HepG2 (cell line): ENCODE results near the gene SQSTM1. TPM values are rescaled to one million over a fixed set of nuclear protein-coding genes. Genes with fewer than 3 reads are reported as not detected.
A peak's percentile ranks its signal among the peaks of the same experiment; 100 is the strongest.

Experiments used
- AHR ChIP-seq: IDR thresholded peaks from 2 replicates; pipeline ENCODE4 v1.6.1; 2018; ENCODE audit warnings: missing genetic modification reagents, missing compliant biosample characterization
- ELF4 ChIP-seq: sonication (generic); formaldehyde crosslinking; IDR thresholded peaks from 2 replicates; pipeline ENCODE4 v1.5.0; 2020; ENCODE audit warnings: missing genetic modification reagents, mild to moderate bottlenecking, moderate library complexity, borderline replicate concordance
- GABPB1 ChIP-seq: IDR thresholded peaks from 2 replicates; pipeline ENCODE4 v1.6.1; 2016; ENCODE audit warnings: mild to moderate bottlenecking, missing genetic modification reagents, moderate library complexity, missing compliant biosample characterization
- IKZF1 ChIP-seq: fragments of 450-650 bp; IDR thresholded peaks from 2 replicates; pipeline ENCODE4 v1.7.1; 2016
- KLF11 ChIP-seq: IDR thresholded peaks from 2 replicates; pipeline ENCODE4 v1.6.1; 2016; ENCODE audit warnings: missing compliant biosample characterization
- MEIS2 ChIP-seq: sonication (generic); formaldehyde crosslinking; IDR thresholded peaks from 2 replicates; pipeline ENCODE4 v1.9.0; 2021; ENCODE audit warnings: mild to moderate bottlenecking, missing genetic modification reagents
- POLR2G ChIP-seq: fragments of 200-400 bp; formaldehyde crosslinking; IDR thresholded peaks from 2 replicates; pipeline ENCODE4 v1.6.1; 2018; ENCODE audit warnings: mild to moderate bottlenecking, low read depth, low read length, moderate library complexity
- PRMT3 ChIP-seq: sonication (generic); formaldehyde crosslinking; IDR thresholded peaks from 2 replicates; pipeline ENCODE4 v1.8.1; 2022; ENCODE audit warnings: low read depth, mild to moderate bottlenecking, moderate library complexity, missing genetic modification reagents, borderline replicate concordance
- SOX5 ChIP-seq: IDR thresholded peaks from 2 replicates; pipeline ENCODE4 v1.6.1; 2016; ENCODE audit warnings: borderline replicate concordance
- SP4 ChIP-seq: sonication (generic); formaldehyde crosslinking; IDR thresholded peaks from 2 replicates; pipeline ENCODE4 v1.8.1; 2023; ENCODE audit warnings: mild to moderate bottlenecking, missing genetic modification reagents
- XRCC5 ChIP-seq: fragments of 200-400 bp; formaldehyde crosslinking; optimal IDR thresholded peaks from 2 replicates; pipeline ENCODE3; 2017; ENCODE audit warnings: mild to moderate bottlenecking, low read length
- ZFP37 ChIP-seq: sonication (generic); formaldehyde crosslinking; IDR thresholded peaks from 2 replicates; pipeline ENCODE4 v1.4.0; 2020; ENCODE audit warnings: missing genetic modification reagents, borderline replicate concordance
- ZNF160 ChIP-seq: sonication (generic); formaldehyde crosslinking; IDR thresholded peaks from 2 replicates; pipeline ENCODE4 v1.8.0; 2022; ENCODE audit warnings: mild to moderate bottlenecking, inconsistent platforms, missing genetic modification reagents
- ZNF20 ChIP-seq: sonication (generic); formaldehyde crosslinking; IDR thresholded peaks from 2 replicates; pipeline ENCODE4 v1.4.0; 2020; ENCODE audit warnings: mild to moderate bottlenecking, moderate library complexity, missing genetic modification reagents
- ZNF232 ChIP-seq: sonication (generic); formaldehyde crosslinking; IDR thresholded peaks from 2 replicates; pipeline ENCODE4 v1.4.0; 2020; ENCODE audit warnings: missing genetic modification reagents, borderline replicate concordance
- ZNF234 ChIP-seq: sonication (generic); formaldehyde crosslinking; conservative IDR thresholded peaks from 2 replicates; pipeline ENCODE4 v1.5.1; 2020; ENCODE audit warnings: mild to moderate bottlenecking, missing genetic modification reagents
- ZNF263 ChIP-seq: sonication (generic); formaldehyde crosslinking; IDR thresholded peaks from 2 replicates; pipeline ENCODE4 v1.4.0; 2020; ENCODE audit warnings: missing genetic modification reagents
- ZNF451 ChIP-seq: sonication (generic); formaldehyde crosslinking; IDR thresholded peaks from 2 replicates; pipeline ENCODE4 v1.5.0; 2020; ENCODE audit warnings: mild to moderate bottlenecking, missing genetic modification reagents
- ZNF558 ChIP-seq: sonication (generic); formaldehyde crosslinking; IDR thresholded peaks from 2 replicates; pipeline ENCODE4 v1.9.0; 2022; ENCODE audit warnings: mild to moderate bottlenecking, missing genetic modification reagents, borderline replicate concordance
- ZNF572 ChIP-seq: sonication (generic); formaldehyde crosslinking; IDR thresholded peaks from 2 replicates; pipeline ENCODE4 v1.5.1; 2020; ENCODE audit warnings: mild to moderate bottlenecking, missing genetic modification reagents
- ZNF644 ChIP-seq: IDR thresholded peaks from 2 replicates; pipeline ENCODE4 v1.6.1; 2016; ENCODE audit warnings: low read depth
- ZNF772 ChIP-seq: sonication (generic); formaldehyde crosslinking; IDR thresholded peaks from 2 replicates; pipeline ENCODE4 v1.5.0; 2020; ENCODE audit warnings: mild to moderate bottlenecking, missing genetic modification reagents
- ZNF773 ChIP-seq: sonication (generic); formaldehyde crosslinking; IDR thresholded peaks from 2 replicates; pipeline ENCODE4 v1.4.0; 2020; ENCODE audit warnings: missing genetic modification reagents, borderline replicate concordance
- ZNF790 ChIP-seq: sonication (generic); formaldehyde crosslinking; IDR thresholded peaks from 2 replicates; pipeline ENCODE4 v1.8.0; 2022; ENCODE audit warnings: missing genetic modification reagents, mild to moderate bottlenecking, borderline replicate concordance
- polyA plus RNA-seq, 8 experiments: library from polyadenylated mRNA; depleted of rRNA in 3 of 8; stranded (reverse) in 7 of 8; unstranded in 1 of 8; fragments of >200 nt; fragmentation: Illumina TruSeq in 4 of 8; extraction: Trizol in 4 of 8; gene quantifications; 2 replicates each; pipeline versions ENCODE4 v1.2.1 to v1.2.3, GENCODE V29; 2011 to 2016; ENCODE audit warnings: low read depth in 4 of 8, missing spikeins in 1 of 8, mixed read lengths in 1 of 8; ENCODE audit not compliant: insufficient read depth in 1 of 8
- total RNA-seq, 5 experiments: library from RNA; depleted of rRNA; stranded (reverse); fragments of >200 nt; fragmentation: Illumina TruSeq; extraction: Trizol; gene quantifications; 2 replicates each; pipeline ENCODE4 v1.2.3, GENCODE V29; 2016; ENCODE audit warnings: low read depth in 1 of 5
- TF ChIP-seq, protein P1 (sequence below): sonication (generic); formaldehyde crosslinking; IDR thresholded peaks from 2 replicates; pipeline ENCODE4 v1.5.0; 2020; ENCODE audit warnings: missing genetic modification reagents
- TF ChIP-seq, protein P2 (sequence below): IDR thresholded peaks from 2 replicates; pipeline ENCODE4 v1.6.1; 2016; ENCODE audit warnings: mild to moderate bottlenecking
- TF ChIP-seq, protein P3 (sequence below): sonication (generic); formaldehyde crosslinking; IDR thresholded peaks from 2 replicates; pipeline ENCODE4 v1.8.1; 2023; ENCODE audit warnings: mild to moderate bottlenecking, inconsistent platforms, moderate library complexity, missing genetic modification reagents, borderline replicate concordance

Gene SQSTM1
- total and polyA plus RNA-seq, 2 of the 13 experiments (the other 11 are each of a cell fraction or from before 2014, with no cell fraction given): 90.9 to 160 TPM

DNA sequence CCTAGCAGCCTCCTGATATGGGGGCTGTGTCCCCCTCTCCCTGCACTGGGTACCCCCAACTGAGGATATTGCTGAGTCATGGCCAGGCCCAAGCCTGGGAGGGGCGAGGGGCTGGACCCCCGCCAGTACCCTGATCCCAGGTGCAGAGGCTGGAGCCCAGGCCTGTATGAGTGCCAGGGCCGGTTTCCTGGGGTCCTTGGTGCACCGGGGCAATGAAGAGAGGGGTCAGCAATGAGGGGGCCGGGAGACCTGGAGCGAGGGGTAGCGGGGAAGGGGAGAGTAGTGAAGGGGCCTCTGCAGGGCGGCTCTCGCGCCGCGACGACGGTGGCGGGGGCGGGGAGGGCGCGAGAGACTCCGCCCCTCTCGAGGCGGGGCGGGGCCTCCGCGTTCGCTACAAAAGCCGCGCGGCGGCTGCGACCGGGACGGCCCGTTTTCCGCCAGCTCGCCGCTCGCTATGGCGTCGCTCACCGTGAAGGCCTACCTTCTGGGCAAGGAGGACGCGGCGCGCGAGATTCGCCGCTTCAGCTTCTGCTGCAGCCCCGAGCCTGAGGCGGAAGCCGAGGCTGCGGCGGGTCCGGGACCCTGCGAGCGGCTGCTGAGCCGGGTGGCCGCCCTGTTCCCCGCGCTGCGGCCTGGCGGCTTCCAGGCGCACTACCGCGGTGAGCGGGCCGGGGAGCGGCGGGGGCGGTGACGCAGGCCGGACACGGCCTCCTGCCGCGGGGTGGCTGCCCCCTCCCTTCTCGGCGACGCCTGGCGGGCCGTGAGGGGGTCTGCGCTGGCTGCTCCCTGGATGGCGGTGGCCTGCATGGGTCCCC, at the start of gene SQSTM1 (continued):
- no peak; the same call in 1 of the 2 replicates for TF ChIP-seq MEIS2 (CRISPR knock-in tag)
- TF ChIP-seq ZNF572 (CRISPR knock-in tag): no peak
- no peak; the same call in 1 of the 2 replicates for TF ChIP-seq ZNF772 (CRISPR knock-in tag)
- no peak for TF ChIP-seq IKZF1
- no peak for TF ChIP-seq ZNF20 (CRISPR knock-in tag)
- TF ChIP-seq, protein P1, sequence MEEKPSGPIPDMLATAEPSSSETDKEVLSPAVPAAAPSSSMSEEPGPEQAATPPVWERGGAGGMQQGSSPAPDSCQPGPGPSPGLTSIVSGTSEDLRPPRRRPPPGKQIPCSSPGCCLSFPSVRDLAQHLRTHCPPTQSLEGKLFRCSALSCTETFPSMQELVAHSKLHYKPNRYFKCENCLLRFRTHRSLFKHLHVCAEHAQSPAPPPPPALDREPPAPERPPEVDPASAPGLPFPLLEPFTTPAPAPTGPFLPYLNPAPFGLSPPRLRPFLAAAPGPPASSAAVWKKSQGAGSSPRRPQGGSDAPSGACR (CRISPR knock-in tag): peak; percentile 56; the same call in 1 of the 2 replicates
- TF ChIP-seq KLF11 (CRISPR knock-in tag): no peak
- peak; percentile 98 for TF ChIP-seq POLR2G
- TF ChIP-seq ZNF773 (CRISPR knock-in tag): peak; percentile 53; the same call in 1 of the 2 replicates
- TF ChIP-seq ZNF263: 0 out of 2 replicates have a peak, but pooled peaks have one; percentile 36
- TF ChIP-seq ZNF232 (CRISPR knock-in tag): peak; percentile 53; the same call in 1 of the 2 replicates
- peak; percentile 38; the same call in 1 of the 2 replicates for TF ChIP-seq ZFP37 (CRISPR knock-in tag)
- TF ChIP-seq ZNF790 (CRISPR knock-in tag): peak; percentile 85
- TF ChIP-seq SOX5 (CRISPR knock-in tag): no peak
- TF ChIP-seq SP4 (CRISPR knock-in tag): peak; percentile 75
- TF ChIP-seq ZNF558 (CRISPR knock-in tag): peak; percentile 48; the same call in 1 of the 2 replicates
- TF ChIP-seq ZNF234 (CRISPR knock-in tag): 0 out of 2 replicates have a peak, but pooled peaks have one; percentile 75
- TF ChIP-seq PRMT3: no peak
- TF ChIP-seq, protein P2, sequence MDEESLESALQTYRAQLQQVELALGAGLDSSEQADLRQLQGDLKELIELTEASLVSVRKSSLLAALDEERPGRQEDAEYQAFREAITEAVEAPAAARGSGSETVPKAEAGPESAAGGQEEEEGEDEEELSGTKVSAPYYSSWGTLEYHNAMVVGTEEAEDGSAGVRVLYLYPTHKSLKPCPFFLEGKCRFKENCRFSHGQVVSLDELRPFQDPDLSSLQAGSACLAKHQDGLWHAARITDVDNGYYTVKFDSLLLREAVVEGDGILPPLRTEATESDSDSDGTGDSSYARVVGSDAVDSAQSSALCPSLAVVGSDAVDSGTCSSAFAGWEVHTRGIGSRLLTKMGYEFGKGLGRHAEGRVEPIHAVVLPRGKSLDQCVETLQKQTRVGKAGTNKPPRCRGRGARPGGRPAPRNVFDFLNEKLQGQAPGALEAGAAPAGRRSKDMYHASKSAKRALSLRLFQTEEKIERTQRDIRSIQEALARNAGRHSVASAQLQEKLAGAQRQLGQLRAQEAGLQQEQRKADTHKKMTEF (CRISPR knock-in tag): peak; percentile 75; the same call in 1 of the 2 replicates
- peak; percentile 67; the same call in 1 of the 2 replicates for TF ChIP-seq AHR (CRISPR knock-in tag)
- peak; percentile 44; the same call in 1 of the 2 replicates for TF ChIP-seq ZNF160 (CRISPR knock-in tag)
- TF ChIP-seq XRCC5: no peak
- no peak for TF ChIP-seq ZNF451 (CRISPR knock-in tag)
- TF ChIP-seq ZNF644 (CRISPR knock-in tag): no peak
- TF ChIP-seq, protein P3, sequence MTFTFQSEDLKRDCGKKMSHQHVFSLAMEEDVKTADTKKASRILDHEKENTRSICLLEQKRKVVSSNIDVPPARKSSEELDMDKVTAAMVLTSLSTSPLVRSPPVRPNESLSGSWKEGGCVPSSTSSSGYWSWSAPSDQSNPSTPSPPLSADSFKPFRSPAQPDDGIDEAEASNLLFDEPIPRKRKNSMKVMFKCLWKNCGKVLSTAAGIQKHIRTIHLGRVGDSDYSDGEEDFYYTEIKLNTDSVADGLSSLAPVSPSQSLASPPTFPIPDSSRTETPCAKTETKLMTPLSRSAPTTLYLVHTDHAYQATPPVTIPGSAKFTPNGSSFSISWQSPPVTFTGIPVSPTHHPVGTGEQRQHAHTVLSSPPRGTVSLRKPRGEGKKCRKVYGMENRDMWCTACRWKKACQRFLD (CRISPR knock-in tag): no peak
- TF ChIP-seq GABPB1: peak; percentile 70; the same call in 1 of the 2 replicates
- TF ChIP-seq ELF4 (CRISPR knock-in tag): no peak
